ENCODE results near the gene NDUFB7.

NDUFB7 gene

DNA sequence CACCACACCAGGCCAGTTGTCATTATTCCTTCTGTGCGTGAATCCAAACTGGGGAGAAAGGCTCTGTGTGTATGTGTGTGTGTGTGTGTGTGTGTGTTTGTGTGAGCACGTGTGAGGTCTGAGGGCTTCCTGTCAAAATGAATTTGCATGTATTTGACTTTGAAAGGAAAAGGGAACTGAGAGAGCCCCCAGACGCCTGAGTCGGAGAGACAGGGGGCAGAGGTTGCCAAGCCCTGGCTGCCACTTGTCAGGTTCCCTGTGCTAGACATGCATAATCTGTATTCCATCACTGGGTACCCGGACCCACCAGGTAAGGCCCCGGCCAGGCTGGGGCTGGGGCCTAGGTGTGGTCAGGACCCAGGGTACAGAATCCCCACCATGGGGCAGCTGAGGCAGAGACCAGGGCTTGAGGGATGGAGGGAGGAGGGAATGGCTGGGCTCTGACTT is 11.1 kb upstream of the NDUFB7 start, which contains the start of gene CLEC17A:
Gene CLEC17A, plus strand, starts transcription at position 191 of the 447 bp plus-strand sequence. Its CDS starts 77 bp downstream, at position 268.
- DNase-seq (ENCODE audit: low read depth) = no peak
- no peak within 1 kb of the TSS for H3K4me3 ChIP-seq (ENCODE audit: control insufficient read depth, low read depth, low read length)
- no peak for TF ChIP-seq CTCF (IDR thresholded peaks at IDR 0.05; ENCODE audit: control insufficient read depth, insufficient read depth, low read depth, low read length, missing control alignments)

DNA sequence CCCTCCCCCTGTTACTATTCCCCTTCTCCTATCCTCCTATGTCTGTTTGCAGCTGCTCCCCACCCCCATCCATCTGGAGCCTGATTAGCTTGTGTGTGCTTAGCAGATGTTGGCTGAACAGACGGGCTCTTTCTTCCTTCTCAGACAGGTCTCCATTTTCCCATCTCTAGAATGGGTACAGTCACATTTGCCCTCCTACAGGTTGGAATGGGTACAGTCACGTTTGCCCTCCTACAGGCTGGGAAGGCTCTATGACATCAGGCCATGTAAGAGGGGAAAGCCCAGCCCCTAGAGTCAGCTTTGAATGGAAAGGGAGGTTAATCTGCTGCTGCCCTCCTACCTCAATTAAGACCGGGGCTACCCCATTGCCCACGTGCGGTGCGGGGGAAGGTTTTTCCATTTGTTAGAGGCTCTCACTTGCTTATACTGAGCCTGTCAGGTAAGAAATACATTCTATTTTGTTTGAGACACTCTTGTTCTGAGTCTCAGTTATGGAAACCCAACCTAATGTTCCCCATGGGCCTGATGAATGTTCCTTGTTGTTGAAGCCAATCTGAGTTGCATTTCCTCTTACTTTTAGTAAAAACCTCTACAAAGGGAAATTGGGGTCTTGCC is 8.9 kb upstream of the NDUFB7 start:
- H3K4me3 ChIP-seq (ENCODE audit: control insufficient read depth, low read depth, low read length) = no peak overlapping the region
- no peak for DNase-seq (ENCODE audit: low read depth)
- no peak for TF ChIP-seq CTCF (IDR thresholded peaks at IDR 0.05; ENCODE audit: control insufficient read depth, insufficient read depth, low read depth, low read length, missing control alignments)

DNA sequence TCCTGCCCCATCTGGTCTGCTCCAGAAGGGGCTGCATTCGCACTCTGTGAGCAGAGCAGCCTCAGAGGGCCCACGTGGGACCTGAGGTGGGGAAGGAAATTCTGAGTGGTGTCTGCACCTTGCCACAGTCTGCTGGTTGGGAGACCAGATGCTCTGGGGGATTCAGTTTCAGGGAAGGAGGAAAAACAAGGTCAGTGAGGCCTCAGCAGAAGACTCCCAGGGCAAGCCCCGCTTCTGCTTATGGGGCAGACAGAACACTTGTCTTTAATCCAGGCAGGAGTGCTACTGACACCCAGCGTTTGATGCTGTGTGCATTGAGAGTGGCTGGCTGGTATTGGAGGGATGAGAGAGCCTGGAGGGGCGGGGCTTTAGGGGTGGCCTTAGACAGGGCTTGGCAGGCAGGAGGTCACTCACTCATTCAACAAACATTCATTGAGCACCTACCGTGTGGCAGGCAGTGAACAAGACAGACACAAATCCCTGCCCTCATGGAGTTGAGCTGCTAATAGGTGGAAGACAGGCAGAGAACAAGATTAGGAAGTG is 6.1 kb upstream of the NDUFB7 start:
- no peak overlapping the region for H3K4me3 ChIP-seq (ENCODE audit: control insufficient read depth, low read depth, low read length)
- TF ChIP-seq CTCF (IDR thresholded peaks at IDR 0.05; ENCODE audit: control insufficient read depth, insufficient read depth, low read depth, low read length, missing control alignments) = no peak
- no peak for DNase-seq (ENCODE audit: low read depth)

GRCh38 chr19:14577264-14577663 is 5.4 kb upstream of the NDUFB7 start:
- no peak for TF ChIP-seq CTCF (IDR thresholded peaks at IDR 0.05; ENCODE audit: control insufficient read depth, insufficient read depth, low read depth, low read length, missing control alignments)
- no peak for DNase-seq (ENCODE audit: low read depth)
- H3K4me3 ChIP-seq (ENCODE audit: control insufficient read depth, low read depth, low read length) = no peak overlapping the region

DNA sequence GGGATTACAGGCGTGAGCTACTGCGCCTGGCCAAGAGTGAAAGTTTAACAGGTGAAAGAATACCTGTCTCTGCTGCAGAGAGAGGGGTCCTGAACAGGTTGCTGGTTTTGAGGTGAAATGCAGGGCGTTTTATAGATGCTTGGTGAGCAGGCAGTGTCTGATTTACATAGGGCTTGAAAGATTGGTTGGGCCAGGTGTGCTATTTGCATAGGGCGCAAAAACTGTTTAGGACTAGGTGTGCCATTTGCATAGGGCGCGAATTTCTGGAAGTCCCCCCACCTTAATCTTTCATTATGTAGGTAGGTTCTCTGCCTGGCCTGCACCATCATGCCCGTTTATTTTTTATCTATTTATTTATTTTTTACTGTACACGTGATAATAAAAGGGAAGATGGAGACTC is 4.5 kb upstream of the NDUFB7 start:
- no peak for DNase-seq (ENCODE audit: low read depth)
- no peak overlapping the region for H3K4me3 ChIP-seq (ENCODE audit: control insufficient read depth, low read depth, low read length)
- TF ChIP-seq CTCF (IDR thresholded peaks at IDR 0.05; ENCODE audit: control insufficient read depth, insufficient read depth, low read depth, low read length, missing control alignments) = no peak

- TF ChIP-seq CTCF (IDR thresholded peaks at IDR 0.05; ENCODE audit: control insufficient read depth, insufficient read depth, low read depth, low read length, missing control alignments) = no peak
- no peak overlapping the region for H3K4me3 ChIP-seq (ENCODE audit: control insufficient read depth, low read depth, low read length)
- no peak for DNase-seq (ENCODE audit: low read depth)
These were observed 3.6 kb upstream of the NDUFB7 start for GRCh38 chr19:14575428-14575980.

Measured in AG09309 (cell line).